ENCODE data around the gene NCKIPSD.

Gene NCKIPSD

DNA sequence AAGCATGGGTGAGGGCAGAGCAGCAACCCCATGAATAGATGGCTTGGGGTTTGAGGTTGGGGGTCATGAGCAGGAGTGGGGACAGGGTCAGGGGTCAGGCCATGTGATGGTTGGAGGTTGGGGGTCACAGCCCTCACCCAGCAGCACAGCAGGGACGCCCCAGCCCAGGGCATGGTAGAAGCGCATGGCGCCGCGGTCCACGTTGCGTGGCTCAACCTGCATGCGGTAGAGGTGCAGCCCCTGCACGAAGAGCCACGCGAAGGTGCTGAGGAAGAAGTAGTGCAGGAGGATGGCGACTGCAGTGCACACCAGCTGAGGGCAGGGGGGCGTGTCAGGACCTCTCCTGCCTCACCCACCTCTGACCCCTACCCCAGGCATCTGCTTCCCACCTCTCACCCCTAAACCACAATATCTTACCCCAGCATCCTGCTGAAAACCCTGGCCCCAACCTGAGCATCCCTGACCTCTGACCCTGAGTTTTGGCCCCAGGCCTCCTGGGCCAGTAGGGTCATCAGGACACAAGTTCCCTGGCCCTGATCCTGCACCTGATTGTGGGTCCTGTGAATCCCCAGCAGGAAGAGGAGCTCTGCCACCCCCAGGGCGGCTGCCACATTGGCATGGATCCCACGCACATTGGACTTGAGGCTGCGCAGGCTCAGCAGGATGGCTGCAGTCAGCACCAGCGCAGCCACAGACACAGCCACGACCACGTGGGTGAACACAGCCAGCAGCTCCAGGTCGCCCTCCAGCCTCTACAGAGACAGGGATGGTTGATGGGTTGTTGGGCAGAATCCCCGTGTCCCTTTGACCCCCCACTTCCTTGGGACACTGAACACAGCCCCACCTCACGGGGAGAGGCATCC lies 40.6 kb downstream of the NCKIPSD start:
- DNase-seq, result no peak

DNA sequence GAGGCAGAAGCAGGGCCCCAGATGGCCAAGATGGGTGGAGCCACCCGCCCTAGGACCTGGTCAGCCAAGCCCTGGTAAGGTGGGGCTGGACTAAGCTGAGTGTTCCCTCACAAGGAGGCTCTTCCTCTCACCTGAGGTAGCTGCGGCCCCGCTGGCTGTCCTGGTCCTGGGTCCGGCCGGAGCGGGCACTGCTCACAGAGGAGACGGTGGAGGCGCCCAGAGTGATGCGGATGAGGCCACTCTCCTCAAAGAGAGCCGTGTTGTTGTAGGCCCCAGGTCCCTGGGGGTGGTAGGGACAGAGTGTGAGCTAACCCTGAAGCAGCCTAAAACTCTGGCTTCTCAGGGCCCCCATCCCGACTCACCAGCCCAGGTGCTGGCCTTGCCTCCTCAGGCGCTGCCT lies 43.1 kb downstream of the NCKIPSD start:
- DNase-seq, result no peak

DNA sequence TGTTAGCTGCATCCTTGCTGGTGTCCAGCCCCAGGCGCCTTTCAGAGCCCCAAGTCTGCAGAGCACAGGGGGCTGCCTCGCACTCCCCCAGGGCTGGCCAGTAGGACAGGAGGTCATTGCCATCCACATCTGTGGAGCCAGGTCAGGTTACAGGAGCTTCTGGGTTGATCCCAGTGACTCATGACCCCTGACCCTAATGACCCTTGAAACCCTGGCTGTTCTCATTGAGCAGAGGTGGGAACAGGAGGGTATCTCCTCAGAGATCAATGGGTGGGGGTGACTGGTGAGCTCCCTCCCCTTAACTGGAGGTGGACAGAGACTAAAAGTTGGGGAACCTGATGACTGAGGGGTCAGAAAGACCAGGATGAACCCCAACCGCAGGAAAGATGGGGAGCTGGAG lies 44.3 kb downstream of the NCKIPSD start:
- no peak for DNase-seq

DNA sequence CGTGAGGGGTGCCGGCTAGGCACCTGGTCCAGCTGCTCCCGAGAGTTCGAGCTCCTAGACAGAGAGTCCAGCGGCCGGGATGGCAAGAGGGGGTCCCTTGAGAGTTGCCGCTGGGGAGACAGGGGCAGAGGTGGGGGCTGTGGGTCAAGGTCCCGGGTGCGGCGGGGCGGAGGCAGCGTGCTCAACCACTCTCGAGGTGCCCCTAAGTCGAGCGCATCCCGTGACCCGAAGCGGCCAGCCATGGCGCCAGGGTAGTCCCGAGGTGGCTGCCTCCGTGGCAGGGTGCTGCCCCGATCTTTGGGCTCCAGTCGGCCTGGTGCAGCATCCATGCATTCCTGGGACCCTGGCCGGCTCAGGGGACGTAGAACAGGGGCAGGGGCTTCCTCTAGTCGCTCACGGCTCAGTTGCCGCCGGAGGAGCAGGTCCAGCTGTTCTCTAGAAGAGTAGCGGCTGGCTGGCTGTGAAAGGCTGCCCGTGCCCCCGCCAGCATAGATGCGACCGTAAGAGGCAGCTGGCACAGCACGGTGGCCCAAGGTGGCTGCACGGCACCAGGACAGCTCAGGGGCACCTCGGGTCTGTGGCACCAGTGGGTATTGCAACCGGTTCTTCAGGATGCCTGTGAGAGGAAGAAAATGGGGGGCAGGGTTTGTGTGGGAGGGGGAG lies 45.6 kb downstream of the NCKIPSD start:
- no peak for DNase-seq

DNA sequence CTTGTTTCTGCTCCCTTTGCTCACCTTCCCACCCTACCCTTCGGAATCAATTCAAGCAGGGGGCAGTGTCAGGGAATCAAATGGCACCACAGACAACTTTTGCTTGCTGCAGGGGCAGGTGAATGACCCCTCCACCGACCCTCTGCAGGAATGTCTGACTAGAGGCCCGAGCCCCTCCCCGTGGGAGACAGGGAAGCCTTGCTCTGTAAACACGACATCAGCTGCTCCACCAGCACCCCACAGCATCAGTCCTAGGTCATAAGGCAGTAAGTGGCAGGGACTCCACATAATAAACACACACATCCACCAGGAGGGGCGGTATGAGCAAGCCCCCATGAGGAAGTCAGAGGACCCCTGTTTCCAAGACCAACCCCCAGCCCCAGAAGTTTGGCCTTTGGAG lies 48.4 kb downstream of the NCKIPSD start:
- no peak for DNase-seq

DNA sequence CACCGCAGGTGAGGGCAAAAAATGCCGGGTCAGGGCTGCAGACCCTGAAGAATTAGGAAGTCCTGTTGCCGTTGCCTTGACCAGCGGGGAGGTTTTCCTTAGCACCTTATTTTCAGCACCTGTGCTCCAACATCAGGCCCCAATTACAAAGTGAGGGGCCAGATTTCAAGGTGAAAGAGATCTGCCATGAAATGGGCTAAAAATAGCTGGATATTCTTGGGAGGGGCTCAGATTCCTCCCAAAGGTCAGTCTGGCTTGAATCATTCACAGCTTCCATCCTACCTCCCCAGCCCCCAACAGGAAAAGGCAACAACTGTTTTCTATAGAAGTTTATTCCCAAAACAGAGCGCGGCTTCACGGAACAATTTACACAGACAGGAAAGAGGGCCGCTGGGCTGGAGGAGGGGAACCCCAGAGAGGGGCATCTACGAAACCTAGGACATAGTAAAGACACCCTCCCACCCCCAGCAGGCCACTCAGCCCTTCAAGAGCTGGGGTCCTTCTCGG lies 49.5 kb downstream of the NCKIPSD start:
- no peak for DNase-seq

DNA sequence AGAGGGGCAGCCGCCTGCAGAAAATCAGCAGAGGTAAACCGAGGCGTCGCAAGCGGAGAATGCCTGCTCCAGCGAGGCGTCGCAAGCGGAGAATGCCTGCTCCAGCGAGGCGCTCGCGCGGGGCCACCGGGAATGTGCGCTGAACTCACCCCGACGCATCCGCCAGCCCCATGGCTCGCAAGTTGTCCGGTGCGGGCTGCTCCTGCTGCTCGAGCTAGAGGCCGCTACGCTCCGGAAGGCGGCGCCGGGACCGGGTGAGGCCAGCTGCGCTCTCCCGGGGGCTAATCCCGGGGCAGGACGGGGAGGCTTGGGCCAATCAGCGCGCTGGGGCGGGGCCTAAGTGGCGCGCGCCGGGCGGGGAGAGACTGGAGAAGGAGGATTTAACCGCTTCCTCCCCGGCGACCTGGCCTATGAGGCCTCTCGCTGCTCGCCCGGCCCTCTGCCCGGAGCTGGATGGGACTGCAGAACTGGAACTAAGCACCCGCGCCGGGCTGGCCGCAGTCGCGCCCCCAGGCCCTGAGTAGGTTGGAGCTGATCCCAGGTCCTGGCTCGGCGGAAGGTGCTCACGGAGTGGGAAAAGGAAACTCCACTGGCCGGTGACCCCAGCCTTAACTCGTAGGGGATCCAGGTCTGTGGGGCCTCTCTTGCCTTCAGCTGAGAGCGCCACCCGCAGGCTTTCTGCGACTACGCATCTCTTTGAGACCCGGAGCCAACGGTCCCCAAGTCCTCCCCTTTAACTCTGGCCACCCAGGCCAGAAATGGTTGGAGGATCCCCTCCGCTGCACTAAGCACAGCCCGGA lies 50.3 kb downstream of the NCKIPSD start, which contains the start of gene SLC26A6:
Gene SLC26A6, minus strand, starts transcription at position 240 of the 800 bp plus-strand sequence. Its CDS starts 68 bp downstream, at position 172.
- peak; percentile 88 to 91 for DNase-seq

DNA sequence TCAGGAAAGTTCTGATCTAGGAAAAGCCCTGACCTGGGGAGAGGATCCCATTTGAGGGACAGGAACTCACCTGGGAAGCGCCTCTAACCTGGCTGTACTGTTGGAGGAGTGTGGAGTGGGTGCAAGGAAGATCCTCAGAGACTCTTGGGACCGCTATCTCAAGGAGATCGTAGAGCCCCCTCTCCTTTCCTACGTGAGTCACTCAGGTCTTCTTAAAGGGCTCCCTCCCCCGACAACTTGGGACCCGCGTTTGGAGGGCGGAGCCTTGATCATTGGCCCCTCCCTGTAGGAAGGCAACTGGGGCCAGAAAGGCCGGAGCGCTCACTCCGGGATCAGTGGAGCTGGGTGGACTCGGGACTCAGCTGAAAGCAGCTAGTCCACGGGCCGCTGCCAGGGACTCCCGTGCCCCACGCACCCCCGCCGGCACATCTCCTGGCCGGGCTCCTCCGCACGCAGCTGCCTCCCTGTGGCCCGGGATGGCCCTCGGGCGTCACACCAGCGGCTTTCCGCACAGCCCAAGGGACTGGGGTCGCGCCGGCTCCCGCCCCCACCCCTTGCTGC lies 51.0 kb downstream of the NCKIPSD start:
- peak; percentile 51 to 56 for DNase-seq

DNA sequence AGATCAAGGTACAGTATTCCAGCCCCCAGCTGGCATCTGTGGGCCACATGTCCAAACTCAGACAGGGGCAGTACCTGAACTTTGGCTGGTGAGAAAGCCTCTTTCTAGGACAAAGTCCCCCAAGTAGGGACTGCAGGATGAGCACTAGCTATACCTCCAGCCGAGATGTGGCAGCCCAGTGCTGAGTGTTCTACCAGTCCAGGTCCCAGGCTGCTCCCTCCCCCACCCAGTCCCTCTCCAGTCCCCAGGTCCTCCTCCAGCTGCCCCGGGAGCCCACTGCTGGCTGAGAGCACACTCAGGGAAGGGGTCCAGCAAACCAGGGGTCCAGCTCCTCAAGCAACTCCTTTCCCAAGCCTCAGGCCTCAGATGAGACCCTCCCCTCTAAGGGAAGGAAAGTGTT lies 52.0 kb downstream of the NCKIPSD start:
- DNase-seq, result no peak

DNA sequence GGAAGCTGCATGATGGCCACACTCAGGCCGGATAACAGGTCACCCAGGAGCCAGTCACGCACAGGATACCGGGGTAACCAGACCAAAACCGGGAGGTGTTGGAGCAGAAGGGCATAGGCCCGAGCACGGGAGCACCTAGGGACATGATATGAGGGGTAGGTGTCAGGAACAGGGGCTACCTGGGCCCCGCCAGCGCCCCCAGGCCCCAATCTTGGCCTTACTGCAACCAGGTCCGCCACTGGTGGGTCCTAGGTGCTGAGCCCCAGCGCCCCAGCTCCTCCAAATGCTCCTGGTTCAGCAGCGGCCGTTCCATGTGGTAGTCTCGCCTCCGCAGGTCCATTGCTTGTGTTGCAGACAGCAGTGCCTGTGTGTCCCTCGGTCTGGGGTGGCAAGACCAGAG lies 52.5 kb downstream of the NCKIPSD start:
- no peak for DNase-seq

DNA sequence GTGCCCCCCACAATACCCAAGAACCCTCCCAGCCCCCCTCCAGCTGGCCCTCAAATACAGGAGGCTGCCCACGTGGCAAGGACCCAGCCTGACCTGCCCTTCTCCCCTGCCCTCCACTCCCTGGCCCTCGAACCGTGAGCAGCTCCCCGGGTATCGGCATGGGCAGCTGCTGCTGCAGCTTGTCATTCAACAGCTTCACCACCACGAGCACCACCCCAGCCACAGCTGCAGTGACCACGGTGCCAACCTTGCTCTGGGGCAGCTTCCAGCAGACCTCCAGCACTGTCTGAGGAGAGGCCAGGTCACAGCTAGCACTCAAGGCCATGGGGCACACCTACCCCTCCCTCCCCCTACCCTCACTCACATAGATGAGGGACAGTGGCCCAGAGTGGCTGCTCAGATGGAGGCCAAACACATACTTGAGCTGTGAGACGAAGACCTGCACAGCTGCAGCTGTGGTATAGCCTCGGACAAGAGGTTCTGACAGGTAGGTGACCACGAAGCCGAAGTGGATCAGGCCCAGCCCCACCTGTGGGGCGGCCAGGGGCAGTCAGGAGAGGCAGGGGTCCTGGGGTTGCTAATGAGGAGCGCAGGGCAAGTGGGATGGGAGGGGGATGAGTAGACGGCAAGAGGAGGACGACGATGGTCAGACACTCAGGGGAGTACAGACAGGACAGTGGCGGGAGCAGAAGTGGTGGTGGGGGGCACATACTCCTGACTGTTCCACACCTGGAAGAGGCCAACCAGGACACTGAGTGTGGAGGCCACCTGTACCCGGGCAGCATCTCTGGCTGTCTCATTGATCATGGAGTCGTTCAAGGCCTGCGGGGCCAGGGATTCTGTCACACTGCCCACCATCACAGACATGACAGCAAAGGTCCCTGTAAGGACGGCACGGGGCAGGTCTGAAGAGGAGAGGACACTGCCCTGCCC lies 53.9 kb downstream of the NCKIPSD start:
- no peak for DNase-seq

DNA sequence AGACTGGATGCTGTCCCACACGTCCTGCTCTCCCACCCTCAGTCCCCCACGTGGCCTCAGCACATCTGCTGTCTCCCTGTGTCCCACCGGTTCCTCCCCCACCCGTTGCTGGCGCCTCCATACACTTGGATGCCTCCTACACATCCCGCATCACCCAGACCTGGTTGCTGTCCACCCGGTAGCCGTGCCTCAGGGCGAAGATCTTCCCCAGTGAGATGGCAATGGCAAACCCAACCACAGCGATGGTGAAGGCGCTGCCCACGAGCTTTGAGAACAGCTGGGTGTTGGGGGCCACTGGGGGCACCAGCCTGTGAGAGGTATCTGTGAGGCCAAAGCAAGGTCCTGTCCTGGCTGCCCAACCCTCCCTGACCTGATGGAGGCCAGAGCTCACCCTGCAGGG lies 54.9 kb downstream of the NCKIPSD start:
- no peak for DNase-seq

DNA sequence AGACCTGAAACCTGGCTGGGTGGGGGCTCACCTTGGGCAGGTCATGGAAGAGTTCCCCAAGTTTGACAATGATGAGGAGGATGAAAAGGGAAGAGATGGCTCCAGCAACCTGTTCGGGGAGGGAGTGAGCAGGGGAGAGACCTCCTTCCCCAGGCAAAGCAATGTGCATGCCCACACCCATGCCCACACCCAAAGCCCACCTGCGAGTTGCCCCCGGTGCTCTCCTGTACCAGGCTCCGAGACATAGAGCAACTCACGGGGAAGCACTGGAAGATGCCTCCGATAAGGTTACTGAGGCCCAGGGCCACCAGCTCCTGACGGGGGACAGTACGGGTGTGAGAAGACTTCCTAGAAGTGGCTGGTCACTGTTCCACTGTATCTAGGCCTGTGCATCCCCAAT lies 55.3 kb downstream of the NCKIPSD start:
- no peak for DNase-seq

DNA sequence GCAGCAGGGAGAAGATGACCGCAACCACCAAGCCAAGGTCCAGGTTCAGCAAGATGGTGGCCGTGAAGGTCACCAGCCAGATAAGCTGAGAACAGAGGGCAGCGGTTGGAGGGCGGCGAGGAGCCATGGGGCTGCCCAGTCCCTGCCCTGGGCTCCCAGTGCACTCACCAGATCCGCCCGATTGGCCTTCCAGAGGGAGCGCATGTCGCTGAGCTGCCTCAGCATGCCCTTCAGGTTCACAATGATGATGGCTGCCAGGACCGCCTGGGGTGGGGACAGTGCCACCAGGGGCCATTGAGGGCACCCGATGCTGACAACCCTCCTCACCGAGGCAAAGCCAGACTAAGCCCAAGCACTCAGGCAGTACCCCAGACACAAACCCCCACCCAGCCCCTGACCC lies 55.8 kb downstream of the NCKIPSD start:
- DNase-seq, result no peak

DNA sequence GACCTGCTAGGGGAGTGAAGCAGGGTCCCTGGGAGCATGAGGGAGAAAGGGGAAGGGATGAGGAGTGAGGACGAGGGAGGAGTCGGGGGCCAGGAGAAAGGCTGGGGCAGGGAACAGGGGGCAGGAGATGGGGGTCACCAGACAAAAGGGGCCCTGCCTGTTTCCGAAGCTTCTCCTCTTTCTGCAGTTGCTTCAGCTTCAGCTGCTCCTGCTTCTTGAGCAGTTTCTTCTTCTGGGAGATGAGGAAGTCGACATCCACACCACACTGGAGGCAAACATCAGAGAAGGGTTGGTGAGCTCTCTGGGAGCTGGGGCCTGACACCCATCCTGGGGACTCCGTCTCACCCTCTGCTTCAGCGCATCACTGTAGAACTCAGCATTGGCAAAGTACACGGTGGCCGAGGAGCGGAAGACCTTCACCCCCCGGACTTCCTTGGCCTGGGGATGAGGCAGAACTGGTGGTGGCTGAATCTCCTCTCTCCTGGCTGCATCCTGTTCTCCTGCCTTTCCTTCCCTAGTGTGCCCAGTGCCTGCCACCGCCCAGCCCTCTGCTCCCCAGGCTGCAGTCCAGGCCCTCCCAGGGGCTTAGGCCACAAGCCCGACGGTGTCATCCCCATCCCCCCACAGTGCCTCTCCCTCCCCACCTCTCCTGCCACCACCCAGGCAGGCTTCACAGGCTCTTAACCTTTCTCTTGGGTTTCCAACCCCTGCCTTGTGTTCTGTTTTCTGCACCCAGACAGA lies 57.3 kb downstream of the NCKIPSD start:
- DNase-seq, result no peak

DNA sequence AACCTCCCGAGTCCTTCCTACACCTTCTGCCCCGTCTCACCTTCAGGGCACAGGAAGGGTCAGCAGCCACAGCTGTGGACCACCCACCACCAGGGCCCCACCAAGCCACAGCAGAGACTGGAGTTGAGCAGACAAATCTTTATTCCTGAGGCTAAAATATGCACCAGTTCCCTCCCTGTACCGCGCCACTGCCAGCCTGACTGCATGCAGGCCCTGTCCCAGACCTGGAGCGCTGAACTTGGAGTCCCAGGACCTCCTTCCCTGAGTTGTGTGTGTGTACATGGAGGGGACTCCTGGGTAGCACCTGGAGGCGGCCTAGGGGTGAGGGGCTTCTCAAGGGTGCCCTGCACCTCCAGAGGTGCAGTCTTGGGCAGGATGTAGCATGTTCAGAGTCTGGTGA lies 60.1 kb downstream of the NCKIPSD start:
- DNase-seq, result no peak

DNA sequence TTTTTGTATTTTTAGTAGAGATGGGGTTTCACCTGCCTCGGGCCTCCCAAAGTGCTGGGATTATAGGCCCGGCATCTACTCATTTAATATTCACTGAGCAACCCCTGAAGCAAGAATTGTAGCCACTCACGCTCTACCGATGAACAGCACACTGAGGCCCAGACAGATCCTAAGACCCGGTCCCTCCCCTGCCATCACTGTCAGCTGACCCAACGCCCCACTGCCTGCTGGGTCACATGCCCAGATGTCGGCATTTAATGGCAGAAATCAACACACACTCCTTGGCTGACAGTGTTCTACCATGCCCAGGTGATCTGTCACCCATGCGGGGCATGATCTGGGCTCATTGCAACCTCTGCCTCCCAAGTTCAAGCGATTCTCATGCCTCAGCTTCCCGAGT lies 60.9 kb downstream of the NCKIPSD start:
- DNase-seq, result no peak

DNA sequence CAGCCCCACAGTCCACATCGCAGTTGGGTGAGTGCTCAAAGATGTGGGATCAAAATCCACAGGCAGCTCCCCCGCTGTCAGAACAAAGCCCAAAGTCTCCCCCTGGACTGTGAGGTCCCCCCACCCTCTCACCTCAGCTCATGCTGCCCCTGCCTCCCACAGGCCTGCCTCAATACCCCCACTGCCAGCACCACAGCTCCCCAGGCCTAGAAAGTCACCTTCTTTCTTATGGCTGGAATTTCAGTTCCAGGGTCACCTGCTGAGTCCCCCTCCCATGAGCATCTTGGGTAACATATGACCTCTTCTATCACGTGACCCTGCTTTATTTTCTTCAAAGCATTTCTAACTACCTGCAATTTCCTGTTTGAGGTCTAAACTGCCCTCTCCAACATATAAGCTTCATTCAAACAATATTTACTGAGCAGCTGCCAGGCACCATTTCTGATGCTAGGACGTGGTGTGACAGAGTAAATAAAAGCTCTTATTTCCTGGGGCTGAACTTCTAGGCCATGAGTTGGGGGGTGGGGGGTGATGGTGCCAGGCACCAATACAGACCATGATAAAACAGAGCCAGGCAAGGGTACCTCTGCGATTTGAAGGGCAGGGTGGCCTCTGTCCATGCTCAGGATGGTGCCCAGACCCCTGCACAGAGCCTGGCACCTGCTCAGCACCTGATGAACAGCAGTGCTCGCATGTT lies 61.7 kb downstream of the NCKIPSD start:
- no peak for DNase-seq

Data from activated CD4-positive, alpha-beta T cell treated with anti-CD3 and anti-CD28 coated beads for 4 hours (primary cell).